NCI-H345 (cell line): ENCODE results near the gene KRTAP4-8.
"Not testable (repeated sequence)": the region's sequence is repeated elsewhere in the genome, so short reads cannot be mapped to it uniquely, and the experiment has no call there.

Source experiments
- DNase-seq: peaks from one replicate; lab custom pipeline; 2025; lab: John Stamatoyannopoulos, UW

Gene KRTAP4-8

DNA sequence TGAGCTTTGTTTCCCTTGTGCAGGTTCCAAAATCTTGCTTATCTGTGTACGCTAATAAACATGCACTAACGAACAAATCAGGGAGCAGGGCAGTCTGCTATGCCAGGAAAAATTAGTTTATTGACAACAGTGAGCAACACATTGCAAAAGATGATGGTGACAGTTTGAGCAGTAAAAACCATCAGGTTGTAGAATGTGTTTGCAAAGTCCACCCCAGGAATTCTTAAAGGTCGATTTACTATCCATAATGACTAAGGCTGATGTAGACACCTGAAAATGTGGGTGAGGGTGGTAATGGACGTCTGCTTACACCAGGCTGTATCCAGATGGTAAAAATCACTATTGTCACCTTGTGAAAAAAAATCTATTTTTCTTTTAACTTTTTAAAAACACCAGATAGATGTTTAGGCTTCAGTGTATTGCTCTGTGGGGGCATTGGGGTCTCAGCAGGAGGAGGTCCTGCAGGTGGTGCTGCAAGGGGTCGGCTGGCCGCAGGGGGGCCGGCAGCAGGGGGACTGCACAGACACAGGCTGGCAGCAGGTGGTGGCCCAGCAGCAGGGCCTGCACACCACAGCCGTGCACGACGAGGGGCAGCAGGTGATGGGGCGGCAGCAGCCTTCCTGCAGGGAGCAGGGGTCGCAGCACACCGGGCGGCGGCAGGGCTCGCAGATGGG, 32.8 kb downstream of the KRTAP4-8 start:
- not testable (repeated sequence) for DNase-seq

DNA sequence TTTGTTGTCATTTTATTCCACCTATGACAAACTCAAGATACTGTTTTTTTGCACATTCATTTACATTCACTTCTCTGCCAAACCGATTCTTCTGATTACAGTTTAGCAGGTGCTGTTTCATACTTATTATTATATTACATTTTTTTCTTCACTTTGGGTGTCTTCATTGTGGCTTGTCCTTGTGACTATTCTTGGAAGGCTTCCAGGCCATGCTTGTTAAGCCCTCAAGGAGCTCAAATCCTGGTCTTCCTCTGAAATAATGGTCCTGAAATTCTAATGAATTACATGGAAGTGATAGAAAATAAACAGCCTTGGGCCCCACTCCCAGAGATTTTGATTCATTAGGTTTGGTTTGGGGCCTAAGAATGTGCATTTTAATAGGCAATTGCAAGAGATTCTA, 33.6 kb downstream of the KRTAP4-8 start:
- no peak for DNase-seq

DNA sequence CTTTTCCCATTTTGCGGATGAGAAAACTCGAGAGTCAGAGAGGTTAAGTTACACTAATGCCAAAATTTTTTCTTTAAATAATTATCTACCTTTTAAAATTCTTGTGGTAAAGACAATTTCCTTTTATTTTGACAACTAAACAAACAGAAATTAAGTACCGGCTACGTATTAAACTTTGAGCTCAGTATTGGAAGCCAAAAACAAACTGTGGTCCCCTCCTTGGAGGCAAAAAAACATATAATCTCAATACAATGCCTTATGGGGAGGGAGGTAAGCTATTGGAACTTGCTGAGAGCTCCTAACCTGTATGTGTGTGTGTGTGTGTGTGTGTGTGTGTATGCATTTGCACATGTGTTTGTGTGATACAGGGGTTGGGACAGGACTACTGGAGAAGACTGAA, 34.5 kb downstream of the KRTAP4-8 start:
- no peak for DNase-seq

DNA sequence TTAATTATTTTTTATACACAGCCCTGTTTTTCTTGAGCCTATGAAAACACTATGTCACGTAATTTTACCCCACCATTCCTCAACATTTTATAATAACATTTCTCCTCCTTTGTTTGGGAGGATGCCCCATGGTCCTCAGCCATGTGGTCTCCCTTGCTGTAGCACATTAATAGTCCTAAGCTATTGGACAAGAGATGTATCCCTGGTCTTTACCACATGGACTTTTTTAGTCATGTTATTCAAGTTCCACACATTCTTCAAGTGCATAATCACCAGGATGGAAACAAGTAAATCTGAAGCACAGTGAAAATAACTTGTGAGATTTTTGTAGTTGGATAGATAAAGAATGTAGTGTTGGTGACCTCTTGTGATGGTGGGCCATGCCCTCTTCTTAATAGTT, 36.0 kb downstream of the KRTAP4-8 start:
- no peak for DNase-seq

DNA sequence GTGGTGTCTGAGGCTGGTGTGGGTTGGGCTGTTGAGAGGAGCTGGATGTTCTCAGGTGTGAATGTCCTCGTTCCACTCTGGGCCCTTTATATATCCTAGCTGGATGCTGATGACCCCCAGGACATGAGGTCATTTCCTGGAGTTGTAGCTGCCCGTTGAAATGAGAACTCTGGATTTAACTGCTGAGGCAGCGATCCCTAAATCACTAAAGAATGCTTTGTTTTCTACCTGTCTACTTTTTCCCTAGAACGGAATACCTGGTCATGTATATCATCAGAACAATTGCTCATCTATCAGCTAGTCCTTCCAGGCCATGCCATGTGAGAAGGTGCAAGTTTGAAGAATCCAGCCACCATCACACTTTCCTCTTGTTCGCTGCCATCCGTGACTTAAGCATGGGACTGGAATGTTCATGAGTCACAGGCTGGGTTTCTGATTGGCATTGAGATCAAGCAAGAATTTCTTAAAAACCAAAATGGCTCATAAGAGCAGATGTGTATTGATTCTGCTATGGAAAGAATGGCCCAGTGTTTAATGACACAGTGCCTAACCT, 37.8 kb downstream of the KRTAP4-8 start, which contains the start of gene KRTAP2-3:
Gene KRTAP2-3 (minus strand): TSS at position 63 of the 553 bp plus-strand sequence. CDS start 64 bp downstream, outside the sequence.
- no peak for DNase-seq

DNA sequence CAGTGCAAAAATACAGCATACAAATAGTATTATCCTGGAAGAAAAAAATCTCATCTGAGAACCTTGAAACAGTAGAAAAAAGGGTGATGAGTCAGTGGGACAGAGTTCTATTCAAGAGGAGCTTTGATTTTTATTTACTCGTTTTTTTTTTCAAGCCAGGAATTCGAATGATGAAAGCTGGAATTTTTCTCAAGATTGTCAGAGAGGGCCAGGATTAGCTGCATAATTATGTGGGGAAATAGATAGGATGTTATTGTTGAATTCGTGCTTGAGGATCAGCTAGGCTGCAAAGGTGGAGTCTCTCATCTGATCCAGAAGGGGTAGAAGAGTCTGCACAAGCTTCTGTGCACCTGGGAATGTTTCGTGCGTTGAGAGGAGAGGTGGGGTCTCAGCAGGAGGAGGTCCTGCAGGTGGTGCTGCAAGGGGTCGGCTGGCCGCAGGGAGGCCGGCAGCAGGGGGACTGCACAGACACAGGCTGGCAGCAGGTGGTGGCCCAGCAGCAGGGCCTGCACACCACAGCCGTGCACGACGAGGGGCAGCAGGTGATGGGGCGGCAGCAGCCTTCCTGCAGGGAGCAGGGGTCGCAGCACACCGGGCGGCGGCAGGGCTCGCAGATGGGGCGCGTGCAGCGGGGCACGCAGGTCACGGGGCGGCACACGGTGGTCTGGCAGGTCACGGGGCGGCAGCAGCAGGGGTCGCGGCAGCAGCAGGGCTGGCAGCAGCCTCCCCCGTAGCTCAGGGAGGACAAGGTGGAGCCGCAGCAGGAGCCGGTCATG, 38.5 kb downstream of the KRTAP4-8 start:
- DNase-seq = not testable (repeated sequence)

DNA sequence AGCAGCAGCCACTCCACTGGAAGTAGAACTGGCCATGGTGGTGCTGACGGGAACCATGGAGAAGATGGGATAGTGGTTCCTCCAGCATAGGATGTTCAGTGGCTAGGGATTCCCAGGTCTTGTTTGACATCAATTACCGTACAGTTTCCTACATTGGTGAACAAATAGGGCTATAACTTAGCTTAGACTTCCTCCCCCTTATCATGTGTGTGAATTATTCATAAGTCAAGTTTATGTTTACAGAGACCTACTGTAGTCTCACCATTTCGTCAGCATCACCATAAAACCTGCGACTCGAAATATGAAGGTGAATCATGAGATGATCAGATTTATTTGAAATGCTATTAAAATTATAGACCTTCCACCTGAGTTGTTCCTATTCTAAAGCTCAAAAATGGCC, 39.2 kb downstream of the KRTAP4-8 start:
- no peak for DNase-seq

DNA sequence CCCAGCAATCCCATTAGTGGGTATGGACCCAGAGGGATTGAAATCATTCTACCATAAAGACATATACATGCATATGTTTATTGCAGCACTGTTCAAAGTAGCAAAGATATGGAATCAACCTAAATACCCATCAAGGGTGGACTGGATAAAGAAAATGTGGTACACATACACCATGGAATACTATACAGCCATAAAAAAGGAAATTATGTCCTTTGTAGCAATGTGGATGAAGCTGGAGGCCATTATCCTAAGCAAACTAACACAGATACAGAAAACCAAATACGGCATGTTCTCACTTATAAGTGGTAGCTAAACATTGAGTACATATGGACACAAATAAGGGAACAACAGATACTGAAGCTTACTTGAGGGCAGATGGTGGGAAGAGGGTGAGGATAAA, 40.4 kb downstream of the KRTAP4-8 start:
- DNase-seq = no peak

DNA sequence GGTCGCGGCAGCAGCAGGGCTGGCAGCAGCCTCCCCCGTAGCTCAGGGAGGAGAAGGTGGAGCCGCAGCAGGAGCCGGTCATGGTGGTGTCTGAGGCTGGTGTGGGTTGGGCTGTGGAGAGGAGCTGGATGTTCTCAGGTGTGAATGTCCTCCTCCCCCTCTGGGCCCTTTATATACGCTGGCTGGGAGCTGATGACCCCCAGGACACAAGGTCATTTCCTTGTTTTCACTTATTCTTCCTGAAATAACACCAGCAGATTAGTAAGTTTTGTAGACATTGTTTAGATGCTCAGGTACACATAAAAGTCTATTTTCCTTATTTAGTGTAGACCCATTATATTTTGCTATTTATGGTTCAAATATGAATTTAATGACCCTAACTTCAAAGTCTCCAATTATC, 42.8 kb downstream of the KRTAP4-8 start, which contains the start of gene KRTAP2-2:
Gene KRTAP2-2 (minus strand): TSS at position 101 of the 400 bp plus-strand sequence. CDS start 19 bp downstream, at position 82.
- DNase-seq = not testable (repeated sequence)

DNA sequence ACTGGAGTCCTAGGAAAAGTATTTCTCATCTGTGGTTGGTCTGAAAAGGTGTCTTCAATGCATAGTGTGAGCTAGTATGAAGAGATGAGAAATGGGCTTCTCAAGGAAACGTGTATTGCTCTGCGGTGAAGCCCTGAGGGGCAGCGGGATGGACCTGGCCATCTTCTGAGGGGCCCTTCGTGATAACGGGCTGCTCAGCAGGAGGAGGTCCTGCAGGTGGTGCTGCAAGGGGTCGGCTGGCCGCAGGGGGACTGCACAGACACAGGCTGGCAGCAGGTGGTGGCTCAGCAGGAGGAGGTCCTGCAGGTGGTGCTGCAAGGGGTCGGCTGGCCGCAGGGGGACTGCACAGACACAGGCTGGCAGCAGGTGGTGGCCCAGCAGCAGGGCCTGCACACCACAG, 43.4 kb downstream of the KRTAP4-8 start:
- not testable (repeated sequence) for DNase-seq

DNA sequence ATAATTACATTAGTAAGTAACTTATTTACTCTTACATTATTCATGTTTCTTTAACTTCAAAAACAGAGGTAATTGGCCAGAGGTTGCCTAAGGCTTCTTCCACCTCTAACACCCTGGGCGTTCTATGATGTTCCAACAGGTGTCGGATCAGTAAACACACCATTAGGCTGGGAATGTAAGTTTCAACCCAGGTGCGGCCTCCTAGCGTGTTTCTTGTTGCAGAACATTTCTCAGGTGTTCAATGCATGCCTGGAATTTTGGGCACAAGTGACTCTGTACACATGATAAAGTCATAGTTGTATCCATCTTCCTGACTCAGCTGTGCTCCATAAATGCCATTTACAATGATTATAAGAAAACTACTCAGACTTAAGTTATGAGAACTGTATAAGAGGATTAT, 43.9 kb downstream of the KRTAP4-8 start:
- DNase-seq = no peak

DNA sequence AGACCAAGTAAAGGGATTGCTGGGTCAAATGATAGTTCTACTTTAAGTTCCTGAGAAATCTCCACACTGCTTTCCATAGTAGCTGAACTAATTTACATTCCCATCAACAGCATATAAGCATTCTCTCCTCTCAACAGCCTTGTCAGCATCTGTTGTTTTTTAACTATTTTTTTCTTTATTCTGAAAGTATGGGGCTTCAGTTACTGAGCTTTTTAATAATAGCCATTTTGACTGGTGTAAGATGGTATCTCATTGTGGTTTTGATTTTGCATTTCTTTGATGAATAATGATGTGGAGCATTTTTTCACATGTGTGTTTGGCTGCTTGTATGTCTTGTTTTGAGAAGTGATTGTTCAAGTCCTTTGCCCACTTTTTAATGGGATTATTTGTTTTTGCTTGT, 45.4 kb downstream of the KRTAP4-8 start:
- DNase-seq = no peak

DNA sequence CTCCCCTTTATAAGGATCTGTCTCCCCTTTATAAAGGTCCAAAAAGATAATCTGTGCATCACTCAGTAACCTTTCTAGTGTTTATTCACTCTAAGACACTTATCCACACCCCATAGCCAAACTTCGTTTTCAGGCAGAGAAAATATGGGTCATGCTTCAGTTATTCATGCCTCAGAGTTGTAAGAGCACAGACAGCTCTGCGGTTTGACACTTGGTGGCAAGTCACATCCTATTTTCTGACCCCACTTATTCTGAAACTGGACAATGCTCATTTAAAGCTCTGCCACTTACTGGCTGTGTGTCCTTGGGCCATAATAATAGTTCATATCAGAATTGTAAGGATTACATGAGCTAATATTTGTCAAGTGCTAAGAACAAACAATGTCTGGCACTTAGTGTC, 48.8 kb downstream of the KRTAP4-8 start:
- no peak for DNase-seq

DNA sequence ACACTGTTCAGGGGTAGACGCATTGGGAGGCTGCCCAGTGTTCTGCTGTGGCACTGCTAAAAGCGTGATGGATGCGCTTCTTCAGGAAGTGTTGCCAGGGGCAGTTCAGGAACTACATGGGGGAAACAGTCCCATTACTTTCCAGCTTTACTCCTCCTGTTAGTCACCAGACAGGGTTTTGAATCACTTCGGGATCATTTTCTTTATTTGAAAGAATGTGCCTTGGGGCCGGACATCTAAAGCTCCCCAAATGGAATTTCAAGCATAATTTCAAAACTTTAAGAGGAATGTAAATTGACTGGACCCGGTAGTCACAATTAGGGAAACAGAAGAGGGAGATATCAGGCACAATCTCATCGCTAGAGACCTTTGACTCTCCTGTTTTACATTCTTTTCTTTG, 49.5 kb downstream of the KRTAP4-8 start:
- DNase-seq = no peak
